ENCODE data around the gene TRIP13.

DNA sequence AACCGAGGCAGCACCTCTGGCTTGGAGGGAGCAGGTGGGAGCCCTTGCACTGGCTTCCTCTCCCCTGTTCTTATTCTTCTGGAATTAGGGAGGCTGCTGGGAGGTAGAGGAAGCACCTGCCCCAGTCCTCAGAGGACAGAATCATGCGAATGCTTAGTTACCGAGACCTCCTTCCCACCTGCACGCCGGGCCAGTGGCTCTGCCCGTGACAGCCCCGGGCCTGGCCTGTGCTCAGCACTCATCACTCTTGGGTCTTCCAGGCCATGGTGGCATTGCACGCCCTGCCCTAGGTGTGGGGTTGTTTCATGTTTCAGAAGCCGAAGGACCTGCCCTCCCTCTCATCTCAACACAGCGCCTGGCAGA lies 70.6 kb downstream of the TRIP13 start:
- TF ChIP-seq CTCF (conservative IDR thresholded peaks at IDR 0.05) (no peak), ZFX (IDR thresholded peaks at IDR 0.05) (no peak)
